IMR-90 (cell line): ENCODE results near the gene FAM20C. TPM values are rescaled to one million over a fixed set of nuclear protein-coding genes. Genes with fewer than 3 reads are reported as not detected.

ENCODE experiments used
- ATAC-seq: fragments of 200-7000 bp; cut with Tn5 transposase; 2 replicates; pipeline ENCODE4 v1.9.1; 2020; ENCODE audit warnings: low read depth, mild to moderate bottlenecking, moderate library complexity
- BruUV-seq: library from RNA; stranded (reverse); fragments of 400-500 nt; replicated peaks from 2 replicates; lab custom pipeline; 2021; lab: Mats Ljungman, UMichigan
- CTCF ChIA-PET: fragments of 300-600 bp; formaldehyde crosslinking; extraction: SDS; loops from one replicate; lab custom pipeline; 2021; ENCODE audit warnings: antibody characterized with exemption; lab: Yijun Ruan, JAX
- POLR2A ChIA-PET: fragments of 300-600 bp; sonication (Branson Sonifier 250); formaldehyde crosslinking; loops from one replicate; lab custom pipeline; 2022; ENCODE audit warnings: antibody characterized with exemption; ENCODE audit not compliant: unreplicated experiment; lab: Charles Lee
- DNase-seq: peaks from one replicate; pipeline ENCODE4 v3.0.0; 2013
- H2AFZ ChIP-seq: replicated peaks from 2 replicates; pipeline ENCODE3; 2013; ENCODE audit warnings: low read length, mild to moderate bottlenecking; ENCODE audit not compliant: poor library complexity
- H2AK5ac ChIP-seq: 2 replicates; pipeline ENCODE4 v1.6.1; 2013; ENCODE audit warnings: low read depth, low read length, inconsistent platforms
- H2AK9ac ChIP-seq: replicated peaks from 2 replicates; pipeline ENCODE3; 2013; ENCODE audit warnings: mild to moderate bottlenecking, low read depth, low read length, moderate library complexity; ENCODE audit not compliant: poor library complexity
- H2BK120ac ChIP-seq: 2 replicates; pipeline ENCODE4 v1.6.1; 2013; ENCODE audit warnings: low read depth, low read length, inconsistent platforms
- H2BK15ac ChIP-seq: 3 replicates; pipeline ENCODE4 v1.6.1; 2013; ENCODE audit warnings: low read depth, low read length, inconsistent platforms
- H2BK20ac ChIP-seq: 2 replicates; pipeline ENCODE4 v1.6.1; 2013; ENCODE audit warnings: low read depth, mild to moderate bottlenecking, inconsistent platforms, low read length, moderate library complexity
- H2BK5ac ChIP-seq: 2 replicates; pipeline ENCODE4 v1.6.1; 2013; ENCODE audit warnings: mild to moderate bottlenecking, low read depth, low read length, inconsistent platforms; ENCODE audit not compliant: poor library complexity, severe bottlenecking
- H3K14ac ChIP-seq: replicated peaks from 2 replicates; pipeline ENCODE4 v1.6.1; 2013; ENCODE audit warnings: low read depth, low read length, inconsistent platforms
- H3K18ac ChIP-seq: 2 replicates; pipeline ENCODE4 v1.6.1; 2013; ENCODE audit warnings: low read depth, low read length, control low read depth
- H3K23ac ChIP-seq: 2 replicates; pipeline ENCODE4 v1.6.1; 2013; ENCODE audit warnings: low read depth, low read length, inconsistent platforms
- H3K27ac ChIP-seq: 2 replicates; pipeline ENCODE4 v1.5.1; 2013; ENCODE audit warnings: mild to moderate bottlenecking, control low read depth, low read length; ENCODE audit not compliant: insufficient read depth
- H3K27me3 ChIP-seq: 2 replicates; pipeline ENCODE4 v1.6.1; 2013; ENCODE audit warnings: low read length; ENCODE audit not compliant: control insufficient read depth, insufficient read depth
- H3K36me3 ChIP-seq: 2 replicates; pipeline ENCODE4 v1.6.1; 2013; ENCODE audit warnings: low read length, mixed read lengths; ENCODE audit not compliant: control insufficient read depth, insufficient read depth
- H3K4ac ChIP-seq: 2 replicates; pipeline ENCODE4 v1.6.1; 2013; ENCODE audit warnings: low read depth, low read length, inconsistent platforms
- H3K4me1 ChIP-seq: 2 replicates; pipeline ENCODE4 v1.6.1; 2013; ENCODE audit warnings: low read length, mixed read lengths; ENCODE audit not compliant: control insufficient read depth, insufficient read depth
- H3K4me2 ChIP-seq: 2 replicates; pipeline ENCODE4 v1.6.1; 2013; ENCODE audit warnings: low read depth, mild to moderate bottlenecking, control low read depth, low read length, moderate library complexity
- H3K4me3 ChIP-seq: 2 replicates; pipeline ENCODE4 v1.5.1; 2013; ENCODE audit warnings: low read depth, mild to moderate bottlenecking, control low read depth, low read length, moderate library complexity; ENCODE audit not compliant: insufficient read depth
- H3K56ac ChIP-seq: 2 replicates; pipeline ENCODE4 v1.6.1; 2013; ENCODE audit warnings: low read length, inconsistent platforms; ENCODE audit not compliant: insufficient read depth; ENCODE audit errors: extremely low read depth
- H3K79me1 ChIP-seq, 2 experiments: 2 replicates each; pipeline ENCODE4 v1.6.1; 2013; ENCODE audit warnings: low read length in 2 of 2, inconsistent platforms in 1 of 2, low read depth in 1 of 2
- H3K9ac ChIP-seq: 2 replicates; pipeline ENCODE4 v1.6.1; 2013; ENCODE audit warnings: low read depth, low read length, control low read depth
- H3K9me1 ChIP-seq: 2 replicates; pipeline ENCODE4 v1.6.1; 2013; ENCODE audit warnings: low read length, inconsistent platforms; ENCODE audit not compliant: insufficient read depth
- H3K9me3 ChIP-seq: 2 replicates; pipeline ENCODE4 v1.6.1; 2013; ENCODE audit warnings: low read length; ENCODE audit not compliant: control insufficient read depth, insufficient read depth
- H4K20me1 ChIP-seq: 2 replicates; pipeline ENCODE4 v1.6.1; 2013; ENCODE audit warnings: low read length, inconsistent platforms; ENCODE audit not compliant: insufficient read depth
- H4K5ac ChIP-seq: 2 replicates; pipeline ENCODE4 v1.6.1; 2013; ENCODE audit warnings: mild to moderate bottlenecking, low read depth, low read length, control low read depth
- H4K8ac ChIP-seq, 2 experiments: 2 replicates each; pipeline ENCODE4 v1.6.1; 2013; ENCODE audit warnings: low read depth in 2 of 2, low read length in 2 of 2, control low read depth in 1 of 2, inconsistent platforms in 1 of 2
- H4K91ac ChIP-seq: 2 replicates; pipeline ENCODE4 v1.6.1; 2013; ENCODE audit warnings: low read depth, low read length, inconsistent platforms; ENCODE audit not compliant: insufficient read depth
- CEBPB ChIP-seq: IDR thresholded peaks from 2 replicates; pipeline ENCODE4 v1.6.1; 2012; ENCODE audit warnings: low read depth, low read length, improper control_type of control experiment
- CTCF ChIP-seq: conservative IDR thresholded peaks from 2 replicates; pipeline ENCODE4 v1.5.1; 2012; ENCODE audit warnings: mild to moderate bottlenecking, low read depth, low read length, improper control_type of control experiment
- MAFK ChIP-seq: IDR thresholded peaks from 2 replicates; pipeline ENCODE4 v1.6.1; 2012; ENCODE audit warnings: low read depth, low read length, improper control_type of control experiment
- MXI1 ChIP-seq: IDR thresholded peaks from 2 replicates; pipeline ENCODE4 v1.6.1; 2012; ENCODE audit warnings: low read depth, mild to moderate bottlenecking, low read length, moderate library complexity, borderline replicate concordance
- RCOR1 ChIP-seq: IDR thresholded peaks from 2 replicates; pipeline ENCODE4 v1.6.1; 2012; ENCODE audit warnings: mild to moderate bottlenecking, low read length, improper control_type of control experiment; ENCODE audit not compliant: insufficient replicate concordance
- SMC3 ChIP-seq: fragments of 150-350 bp; IDR thresholded peaks from 2 replicates; pipeline ENCODE4 v1.6.1; 2016; ENCODE audit warnings: low read depth, mild to moderate bottlenecking, antibody characterized with exemption, low read length, moderate library complexity
- USF2 ChIP-seq: fragments of 150-350 bp; IDR thresholded peaks from 2 replicates; pipeline ENCODE4 v1.6.1; 2017; ENCODE audit warnings: mild to moderate bottlenecking, antibody characterized with exemption, low read length, low read depth
- WGBS, 2 experiments: methylation state at CpG; one replicate each; pipeline versions ENCODE4 v1.1.5 to v1.1.7; 2013; ENCODE audit warnings: missing lambda C conversion rate in 2 of 2; ENCODE audit not compliant: insufficient read length in 1 of 2; ENCODE audit errors: extremely low coverage in 2 of 2; 5-methylcytosine and 5-hydroxymethylcytosine counted together
- dilution Hi-C: fragments of 300-500 bp; cut with HindIII; formaldehyde crosslinking; loops from one replicate; pipeline ENCODE4 v1.14.3; 2018; ENCODE audit warnings: low sequenced_read_pairs; ENCODE audit not compliant: unreplicated experiment
- in situ Hi-C: fragments of 300-500 bp; cut with MboI; formaldehyde crosslinking; loops from 3 replicates; pipeline ENCODE4 v1.14.3; 2019; ENCODE audit warnings: low sequenced_read_pairs, inconsistent platforms, mixed read lengths
- intact Hi-C: fragments of 100-400 bp; cut with micrococcal nuclease; formaldehyde crosslinking; loops from 2 replicates; pipeline ENCODE4 v1.10.0; 2022
- polyA plus RNA-seq, 3 experiments: library from polyadenylated mRNA; depleted of rRNA; stranded (reverse); fragments of >200 nt; gene quantifications; 2 replicates each; pipeline ENCODE4 v1.2.3, GENCODE V29; 2012; ENCODE audit warnings: low replicate concordance in 1 of 3
- total RNA-seq: library from RNA; depleted of rRNA; stranded (reverse); fragments of >200 nt; gene quantifications from 2 replicates; pipeline ENCODE4 v1.2.3, GENCODE V29; 2012

The FAM20C gene
- total and polyA plus RNA-seq, 2 of the 4 experiments (the other 2 are of a cell fraction): 7.7 to 36.6 TPM

- WGBS, 2 experiments: 94% methylated on average over 6 of the region's 19 CpGs; no CpG with 5 or more reads in 1 of the 2 experiments
- dilution Hi-C loops (no loop called here), intact Hi-C loops (no loop called here), in situ Hi-C loops (no loop called here)
- no peak overlapping the region for H3K4me2 ChIP-seq
- H2AK5ac ChIP-seq: no peak overlapping the region
- no peak overlapping the region for H3K23ac ChIP-seq
- CTCF ChIA-PET: no interaction called here
- H3K4me1 ChIP-seq: peaks cover 7% of the 10 kb centered on the region
- H4K20me1 ChIP-seq: peaks cover 52% of the 10 kb centered on the region
- H3K56ac ChIP-seq: no peak overlapping the region
- H3K79me1 ChIP-seq: peaks cover 21 to 76% of the 10 kb centered on the region in 2 experiments
- H3K9me3 ChIP-seq: no peaks in the 10 kb centered on the region
- H2BK20ac ChIP-seq: no peak overlapping the region
- POLR2A ChIA-PET: no interaction called here
- no peak overlapping the region for H2BK120ac ChIP-seq
- H3K9ac ChIP-seq: no peak overlapping the region
- no peak for TF ChIP-seq RCOR1
- TF ChIP-seq CTCF: no peak
- TF ChIP-seq MAFK: no peak
- no peak for TF ChIP-seq SMC3
- TF ChIP-seq CEBPB: no peak
- no peak for TF ChIP-seq MXI1
- TF ChIP-seq USF2: no peak
- no peak overlapping the region for H3K18ac ChIP-seq
- H3K14ac ChIP-seq: no peak overlapping the region
- BruUV-seq: no TSS peak
- H3K9me1 ChIP-seq: peaks cover 20% of the 10 kb centered on the region
- peaks cover 64% of the 10 kb centered on the region for H3K36me3 ChIP-seq
- no peak overlapping the region for H2AFZ ChIP-seq
- no peak overlapping the region for H3K4ac ChIP-seq
- no peak overlapping the region for H3K27ac ChIP-seq
- H4K5ac ChIP-seq: no peak overlapping the region
- no peak overlapping the region for H4K91ac ChIP-seq
- H2BK5ac ChIP-seq: no peak overlapping the region
- H3K27me3 ChIP-seq: no peaks in the 10 kb centered on the region
- no peak overlapping the region for H4K8ac ChIP-seq
- DNase-seq (no peak), ATAC-seq (no peak)
- no peak overlapping the region for H2BK15ac ChIP-seq
- no peak overlapping the region for H3K4me3 ChIP-seq
- no peak overlapping the region for H2AK9ac ChIP-seq
Observed at GRCh38 chr7:211715-212058, 19.3 kb downstream of the FAM20C start.
